DOHH2 (cell line): ENCODE measurements around the gene TTC19.

ENCODE experiments used
- CTCF ChIP-seq: fragments of 200-600 bp; sonication (generic); IDR thresholded peaks from one replicate; pipeline ENCODE4 v1.5.1; 2014; ENCODE audit warnings: antibody characterized with exemption, mild to moderate bottlenecking, low read depth, low read length; ENCODE audit not compliant: poor library complexity, severe bottlenecking
- EZH2phosphoT487 ChIP-seq: fragments of 200-600 bp; sonication (generic); IDR thresholded peaks from 2 replicates; pipeline ENCODE4 v1.6.1; 2017; ENCODE audit warnings: borderline replicate concordance, mild to moderate bottlenecking, antibody characterized with exemption, low read length, moderate library complexity, mixed read lengths

- no peak for TF ChIP-seq CTCF
- no peak for TF ChIP-seq EZH2phosphoT487
Measured at GRCh38 chr17:16068323-16068722, 68.7 kb downstream of the TTC19 start.
